Astrocyte of the spinal cord (primary cell): ENCODE results near the gene CUL7.
A peak's percentile ranks its signal among the peaks of the same experiment; 100 is the strongest.

ENCODE experiments used
- DNase-seq: peaks from one replicate; pipeline ENCODE4 v3.0.0; 2011; ENCODE audit warnings: low read depth, low spot score
- H3K4me3 ChIP-seq: 2 replicates; pipeline ENCODE4 v1.5.1; 2011; ENCODE audit warnings: low read depth, mild to moderate bottlenecking, low read length, moderate library complexity
- CTCF ChIP-seq: IDR thresholded peaks from 2 replicates; pipeline ENCODE4 v1.5.1; 2012; ENCODE audit warnings: low read depth, mild to moderate bottlenecking, low read length, inconsistent platforms
- in situ Hi-C: cut with HindIII; loops from 2 replicates; pipeline ENCODE4 v1.10.0; 2017; ENCODE audit warnings: low sequenced_read_pairs

The CUL7 gene

GRCh38 chr6:43053545-43054205 lies at the start of gene CUL7:
TSS of gene CUL7 (minus strand) at chr6:43053851. CDS start at chr6:43052788, 1,063 bp downstream.
- in situ Hi-C loops = no loop called here

GRCh38 chr6:43101497-43101896 lies 47.8 kb upstream of the CUL7 start:
- no peak for DNase-seq
- TF ChIP-seq CTCF = no peak
- in situ Hi-C loops = no loop called here
- no peak overlapping the region for H3K4me3 ChIP-seq

More at GRCh38 chr6:43053545-43054205, at the start of gene CUL7:
- DNase-seq = peak; percentile 95
- TF ChIP-seq CTCF = no peak
- H3K4me3 ChIP-seq = peak within 1 kb of the TSS; percentile 75

GRCh38 chr6:43097502-43097901 lies 43.9 kb upstream of the CUL7 start:
- in situ Hi-C loops = no loop called here

GRCh38 chr6:43097098-43097489 lies 43.4 kb upstream of the CUL7 start:
- in situ Hi-C loops = no loop called here
- no peak overlapping the region for H3K4me3 ChIP-seq
- TF ChIP-seq CTCF = no peak
- no peak for DNase-seq

More at GRCh38 chr6:43097502-43097901, 43.9 kb upstream of the CUL7 start:
- no peak for TF ChIP-seq CTCF
- H3K4me3 ChIP-seq = no peak overlapping the region
- DNase-seq = no peak

GRCh38 chr6:43096451-43097097 lies 42.9 kb upstream of the CUL7 start:
- peak; percentile 91 for DNase-seq
- in situ Hi-C loops = no loop called here
- no peak overlapping the region for H3K4me3 ChIP-seq
- TF ChIP-seq CTCF = no peak

GRCh38 chr6:43095939-43096338 lies 42.3 kb upstream of the CUL7 start:
- TF ChIP-seq CTCF = no peak
- no peak overlapping the region for H3K4me3 ChIP-seq
- in situ Hi-C loops = no loop called here
- DNase-seq = no peak
